IMR-90 (cell line): ENCODE data around the gene ATXN1.

ENCODE experiments used
- BHLHE40 ChIP-seq: fragments of 150-350 bp; IDR thresholded peaks from 2 replicates; pipeline ENCODE4 v1.6.1; 2016; ENCODE audit warnings: mild to moderate bottlenecking, low read depth, low read length
- CEBPB ChIP-seq: IDR thresholded peaks from 2 replicates; pipeline ENCODE4 v1.6.1; 2012; ENCODE audit warnings: low read depth, low read length, improper control_type of control experiment
- CHD1 ChIP-seq: IDR thresholded peaks from 2 replicates; pipeline ENCODE4 v1.6.1; 2012; ENCODE audit warnings: low read depth, low read length, improper control_type of control experiment
- MAZ ChIP-seq: IDR thresholded peaks from 2 replicates; pipeline ENCODE4 v1.6.1; 2012; ENCODE audit warnings: low read depth, mild to moderate bottlenecking, low read length, improper control_type of control experiment, moderate library complexity, borderline replicate concordance
- POLR2A ChIP-seq: IDR thresholded peaks from 2 replicates; pipeline ENCODE4 v1.6.1; 2012; ENCODE audit warnings: mild to moderate bottlenecking, low read depth, low read length
- RAD21 ChIP-seq: IDR thresholded peaks from 2 replicates; pipeline ENCODE4 v1.6.1; 2012; ENCODE audit warnings: low read length, improper control_type of control experiment
- RCOR1 ChIP-seq: IDR thresholded peaks from 2 replicates; pipeline ENCODE4 v1.6.1; 2012; ENCODE audit warnings: mild to moderate bottlenecking, low read length, improper control_type of control experiment; ENCODE audit not compliant: insufficient replicate concordance
- SMC3 ChIP-seq: fragments of 150-350 bp; IDR thresholded peaks from 2 replicates; pipeline ENCODE4 v1.6.1; 2016; ENCODE audit warnings: low read depth, mild to moderate bottlenecking, antibody characterized with exemption, low read length, moderate library complexity
- TF ChIP-seq, protein P1 (sequence below): conservative IDR thresholded peaks from 2 replicates; pipeline ENCODE4 v1.5.1; 2012; ENCODE audit warnings: mild to moderate bottlenecking, low read depth, low read length, improper control_type of control experiment
- TF ChIP-seq, protein P2 (sequence below): fragments of 150-350 bp; IDR thresholded peaks from 2 replicates; pipeline ENCODE4 v1.6.1; 2016; ENCODE audit warnings: low read depth, mild to moderate bottlenecking, low read length, moderate library complexity, borderline replicate concordance

DNA sequence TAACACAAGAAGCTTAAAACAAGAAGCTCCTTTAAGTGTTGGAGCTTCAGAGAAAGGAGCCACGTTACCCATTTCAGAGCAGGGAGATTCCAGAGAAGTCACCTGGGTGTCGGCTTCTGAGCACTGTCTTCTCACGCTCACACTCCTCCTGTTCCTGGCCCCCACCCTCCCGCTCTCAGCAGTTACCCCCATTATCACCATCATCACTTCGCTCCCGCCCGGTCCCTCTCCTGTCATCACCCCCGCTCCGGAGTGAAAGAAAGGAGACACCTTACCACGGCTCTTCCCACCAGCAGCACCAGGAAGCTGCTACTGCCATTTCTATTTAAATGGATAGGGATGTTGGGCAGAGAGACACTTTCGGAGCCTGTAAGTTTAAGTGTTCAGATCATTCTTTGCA, 399.0 kb downstream of the ATXN1 start:
- TF ChIP-seq RAD21 (no peak), CEBPB (no peak), SMC3 (no peak), POLR2A (no peak), MAZ (no peak), BHLHE40 (no peak), RCOR1 (no peak), CHD1 (no peak)
- TF ChIP-seq, protein P1, sequence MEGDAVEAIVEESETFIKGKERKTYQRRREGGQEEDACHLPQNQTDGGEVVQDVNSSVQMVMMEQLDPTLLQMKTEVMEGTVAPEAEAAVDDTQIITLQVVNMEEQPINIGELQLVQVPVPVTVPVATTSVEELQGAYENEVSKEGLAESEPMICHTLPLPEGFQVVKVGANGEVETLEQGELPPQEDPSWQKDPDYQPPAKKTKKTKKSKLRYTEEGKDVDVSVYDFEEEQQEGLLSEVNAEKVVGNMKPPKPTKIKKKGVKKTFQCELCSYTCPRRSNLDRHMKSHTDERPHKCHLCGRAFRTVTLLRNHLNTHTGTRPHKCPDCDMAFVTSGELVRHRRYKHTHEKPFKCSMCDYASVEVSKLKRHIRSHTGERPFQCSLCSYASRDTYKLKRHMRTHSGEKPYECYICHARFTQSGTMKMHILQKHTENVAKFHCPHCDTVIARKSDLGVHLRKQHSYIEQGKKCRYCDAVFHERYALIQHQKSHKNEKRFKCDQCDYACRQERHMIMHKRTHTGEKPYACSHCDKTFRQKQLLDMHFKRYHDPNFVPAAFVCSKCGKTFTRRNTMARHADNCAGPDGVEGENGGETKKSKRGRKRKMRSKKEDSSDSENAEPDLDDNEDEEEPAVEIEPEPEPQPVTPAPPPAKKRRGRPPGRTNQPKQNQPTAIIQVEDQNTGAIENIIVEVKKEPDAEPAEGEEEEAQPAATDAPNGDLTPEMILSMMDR = no peak
- TF ChIP-seq, protein P2, sequence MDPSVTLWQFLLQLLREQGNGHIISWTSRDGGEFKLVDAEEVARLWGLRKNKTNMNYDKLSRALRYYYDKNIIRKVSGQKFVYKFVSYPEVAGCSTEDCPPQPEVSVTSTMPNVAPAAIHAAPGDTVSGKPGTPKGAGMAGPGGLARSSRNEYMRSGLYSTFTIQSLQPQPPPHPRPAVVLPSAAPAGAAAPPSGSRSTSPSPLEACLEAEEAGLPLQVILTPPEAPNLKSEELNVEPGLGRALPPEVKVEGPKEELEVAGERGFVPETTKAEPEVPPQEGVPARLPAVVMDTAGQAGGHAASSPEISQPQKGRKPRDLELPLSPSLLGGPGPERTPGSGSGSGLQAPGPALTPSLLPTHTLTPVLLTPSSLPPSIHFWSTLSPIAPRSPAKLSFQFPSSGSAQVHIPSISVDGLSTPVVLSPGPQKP = no peak
